Effector memory CD4-positive, alpha-beta T cell (primary cell): Measurements from ENCODE around the gene RIN3.
"Not testable (repeated sequence)": the region's sequence is repeated elsewhere in the genome, so short reads cannot be mapped to it uniquely, and the experiment has no call there.

Source experiments
- DNase-seq, 3 donors: peaks; one replicate each; pipeline ENCODE4 v3.0.0-alpha.2; 2020
- H3K27ac ChIP-seq: 2 replicates; pipeline ENCODE4 v1.7.0; 2013; ENCODE audit warnings: mild to moderate bottlenecking, low read length, moderate library complexity; ENCODE audit not compliant: insufficient read depth, poor library complexity, severe bottlenecking
- H3K27me3 ChIP-seq: replicated peaks from 2 replicates; pipeline ENCODE4 v1.7.0; 2013; ENCODE audit warnings: mild to moderate bottlenecking, low read length; ENCODE audit not compliant: insufficient read depth, control insufficient read depth, poor library complexity, severe bottlenecking
- H3K36me3 ChIP-seq: 2 replicates; pipeline ENCODE4 v1.7.0; 2013; ENCODE audit warnings: mild to moderate bottlenecking, low read length, moderate library complexity; ENCODE audit not compliant: control insufficient read depth, insufficient read depth
- H3K4me1 ChIP-seq: 2 replicates; pipeline ENCODE4 v1.7.0; 2013; ENCODE audit warnings: low read length, mild to moderate bottlenecking; ENCODE audit not compliant: control insufficient read depth, insufficient read depth, poor library complexity, severe bottlenecking
- H3K4me3 ChIP-seq: 2 replicates; pipeline ENCODE4 v1.7.0; 2013; ENCODE audit warnings: low read length, low read depth, mild to moderate bottlenecking; ENCODE audit not compliant: insufficient read depth, poor library complexity, severe bottlenecking
- H3K9me3 ChIP-seq: 2 replicates; pipeline ENCODE4 v1.7.0; 2013; ENCODE audit warnings: mild to moderate bottlenecking, low read length, moderate library complexity; ENCODE audit not compliant: control insufficient read depth

Gene RIN3

GRCh38 chr14:92633274-92633616, 119.7 kb downstream of the RIN3 start:
- Histone ChIP-seq H3K9me3 (peaks cover 2% of the 10 kb centered on the region), H3K4me3 (no peak overlapping the region), H3K27me3 (no peaks in the 10 kb centered on the region), H3K27ac (no peak overlapping the region), H3K36me3 (no peaks in the 10 kb centered on the region), H3K4me1 (no peaks in the 10 kb centered on the region)
- no peak for DNase-seq

GRCh38 chr14:92633724-92634123, 120.1 kb downstream of the RIN3 start:
- Histone ChIP-seq H3K27ac (no peak overlapping the region), H3K27me3 (no peaks in the 10 kb centered on the region), H3K36me3 (no peaks in the 10 kb centered on the region), H3K4me1 (no peaks in the 10 kb centered on the region), H3K4me3 (no peak overlapping the region), H3K9me3 (no peaks in the 10 kb centered on the region)
- DNase-seq = no peak

GRCh38 chr14:92635031-92635430, 121.5 kb downstream of the RIN3 start:
- DNase-seq = no peak
- H3K27ac ChIP-seq = no peak overlapping the region
- no peaks in the 10 kb centered on the region for H3K36me3 ChIP-seq
- no peaks in the 10 kb centered on the region for H3K4me1 ChIP-seq
- H3K9me3 ChIP-seq = no peaks in the 10 kb centered on the region
- H3K27me3 ChIP-seq = no peaks in the 10 kb centered on the region
- H3K4me3 ChIP-seq = no peak overlapping the region

- no peaks in the 10 kb centered on the region for H3K9me3 ChIP-seq
- no peak overlapping the region for H3K27ac ChIP-seq
- no peaks in the 10 kb centered on the region for H3K36me3 ChIP-seq
- no peaks in the 10 kb centered on the region for H3K4me1 ChIP-seq
- H3K4me3 ChIP-seq = no peak overlapping the region
- no peaks in the 10 kb centered on the region for H3K27me3 ChIP-seq
- DNase-seq = no peak
Observed at GRCh38 chr14:92635896-92636295, 122.3 kb downstream of the RIN3 start.

- Histone ChIP-seq H3K9me3 (no peaks in the 10 kb centered on the region), H3K27ac (no peak overlapping the region), H3K4me3 (no peak overlapping the region), H3K4me1 (no peaks in the 10 kb centered on the region), H3K36me3 (no peaks in the 10 kb centered on the region), H3K27me3 (no peaks in the 10 kb centered on the region)
- DNase-seq = no peak
Observed at GRCh38 chr14:92637228-92637627, 123.6 kb downstream of the RIN3 start.

GRCh38 chr14:92637864-92638263, 124.3 kb downstream of the RIN3 start:
- Histone ChIP-seq H3K36me3 (no peaks in the 10 kb centered on the region), H3K4me1 (no peaks in the 10 kb centered on the region), H3K9me3 (no peaks in the 10 kb centered on the region), H3K27ac (no peak overlapping the region), H3K27me3 (no peaks in the 10 kb centered on the region), H3K4me3 (no peak overlapping the region)
- no peak for DNase-seq

GRCh38 chr14:92638266-92638665, 124.7 kb downstream of the RIN3 start:
- Histone ChIP-seq H3K9me3 (no peaks in the 10 kb centered on the region), H3K4me1 (no peaks in the 10 kb centered on the region), H3K27ac (no peak overlapping the region), H3K4me3 (no peak overlapping the region), H3K36me3 (no peaks in the 10 kb centered on the region), H3K27me3 (no peaks in the 10 kb centered on the region)
- no peak for DNase-seq

GRCh38 chr14:92638904-92639303, 125.3 kb downstream of the RIN3 start:
- Histone ChIP-seq H3K27me3 (no peaks in the 10 kb centered on the region), H3K27ac (no peak overlapping the region), H3K4me1 (no peaks in the 10 kb centered on the region), H3K4me3 (no peak overlapping the region), H3K9me3 (no peaks in the 10 kb centered on the region), H3K36me3 (no peaks in the 10 kb centered on the region)
- no peak for DNase-seq

- DNase-seq, H3K27ac ChIP-seq, H3K36me3 ChIP-seq: not testable (repeated sequence)
Observed at GRCh38 chr14:92639472-92640117, 126.0 kb downstream of the RIN3 start.

GRCh38 chr14:92641306-92641705, 127.7 kb downstream of the RIN3 start:
- DNase-seq = no peak
- Histone ChIP-seq H3K36me3 (no peaks in the 10 kb centered on the region), H3K27ac (no peak overlapping the region), H3K9me3 (no peaks in the 10 kb centered on the region), H3K4me1 (no peaks in the 10 kb centered on the region), H3K27me3 (no peaks in the 10 kb centered on the region), H3K4me3 (no peak overlapping the region)

More at GRCh38 chr14:92639472-92640117, 126.0 kb downstream of the RIN3 start:
- H3K9me3 ChIP-seq, H3K27me3 ChIP-seq, H3K4me3 ChIP-seq, H3K4me1 ChIP-seq: not testable (repeated sequence)
